Measurements from ENCODE around the gene PPM1E.

The PPM1E gene

GRCh38 chr17:58755269-58755576, 431 bp upstream of the PPM1E start:
- peak overlapping the region; percentile 53 for H3K4me3 ChIP-seq (replicated peaks; ENCODE audit: low read depth, low read length)
- TF ChIP-seq CTCF (IDR thresholded peaks at IDR 0.05; ENCODE audit: low read depth, low read length, missing control alignments) = no peak
- DNase-seq (ENCODE audit: extremely low read depth, low read depth) = no peak

GRCh38 chr17:58756246-58757161, 850 bp downstream of the PPM1E start:
- TF ChIP-seq CTCF (IDR thresholded peaks at IDR 0.05; ENCODE audit: low read depth, low read length, missing control alignments) = no peak
- H3K4me3 ChIP-seq (replicated peaks; ENCODE audit: low read depth, low read length) = peak overlapping the region; percentile 53
- DNase-seq (ENCODE audit: extremely low read depth, low read depth) = no peak

GRCh38 chr17:58757162-58757613, 1.5 kb downstream of the PPM1E start:
- DNase-seq (ENCODE audit: extremely low read depth, low read depth) = no peak
- no peak for TF ChIP-seq CTCF (IDR thresholded peaks at IDR 0.05; ENCODE audit: low read depth, low read length, missing control alignments)
- peak overlapping the region; percentile 53; the same call in 1 of the 2 replicates for H3K4me3 ChIP-seq (replicated peaks; ENCODE audit: low read depth, low read length)

- no peak overlapping the region for H3K4me3 ChIP-seq (replicated peaks; ENCODE audit: low read depth, low read length)
- TF ChIP-seq CTCF (IDR thresholded peaks at IDR 0.05; ENCODE audit: low read depth, low read length, missing control alignments) = no peak
- DNase-seq (ENCODE audit: extremely low read depth, low read depth) = no peak
Measured at GRCh38 chr17:58758890-58759289, 3.2 kb downstream of the PPM1E start.

GRCh38 chr17:58759522-58759921, 3.9 kb downstream of the PPM1E start:
- H3K4me3 ChIP-seq (replicated peaks; ENCODE audit: low read depth, low read length) = no peak overlapping the region
- DNase-seq (ENCODE audit: extremely low read depth, low read depth) = no peak
- TF ChIP-seq CTCF (IDR thresholded peaks at IDR 0.05; ENCODE audit: low read depth, low read length, missing control alignments) = no peak

GRCh38 chr17:58760248-58760647, 4.6 kb downstream of the PPM1E start:
- TF ChIP-seq CTCF (IDR thresholded peaks at IDR 0.05; ENCODE audit: low read depth, low read length, missing control alignments) = no peak
- no peak overlapping the region for H3K4me3 ChIP-seq (replicated peaks; ENCODE audit: low read depth, low read length)
- DNase-seq (ENCODE audit: extremely low read depth, low read depth) = no peak
